NCI-H2081 treated with DMSO at 0.1 percent for 48 hours (cell line): ENCODE results near the gene R3HDM2.
"Not testable (repeated sequence)": the region's sequence is repeated elsewhere in the genome, so short reads cannot be mapped to it uniquely, and the experiment has no call there.

ENCODE experiments used
- DNase-seq: peaks from one replicate; lab custom pipeline; 2025; lab: John Stamatoyannopoulos, UW

The R3HDM2 gene

DNA sequence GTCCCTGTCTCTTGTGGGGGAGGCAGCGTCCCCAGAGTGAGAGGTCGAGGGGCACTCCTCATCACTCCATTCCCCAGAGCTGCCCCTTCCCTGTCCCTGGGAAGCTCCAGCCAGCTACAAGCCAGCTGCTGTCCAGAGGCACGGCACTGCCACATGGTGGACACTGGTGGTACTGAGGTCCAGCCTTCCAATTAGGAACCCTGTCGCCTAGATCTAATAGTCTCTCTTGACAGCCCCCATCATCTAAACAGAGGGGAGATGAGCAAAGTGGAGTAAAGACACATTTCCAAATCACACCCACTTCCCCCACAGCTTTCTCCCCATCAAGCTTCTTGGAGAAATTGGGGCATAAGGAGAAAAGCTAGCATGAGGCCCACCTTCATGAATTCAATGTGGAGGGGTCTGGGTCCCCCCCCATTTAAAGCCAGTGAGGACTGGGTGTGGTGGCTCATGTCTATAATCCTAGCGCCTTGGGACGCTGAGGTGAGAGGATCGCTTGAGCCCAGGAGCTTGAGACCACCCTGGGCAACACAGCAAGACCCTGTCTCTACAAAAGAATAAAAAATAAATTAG lies 22.2 kb upstream of the R3HDM2 start:
- no peak for DNase-seq

GRCh38 chr12:57452181-57452936 lies 21.5 kb upstream of the R3HDM2 start:
- no peak for DNase-seq

DNA sequence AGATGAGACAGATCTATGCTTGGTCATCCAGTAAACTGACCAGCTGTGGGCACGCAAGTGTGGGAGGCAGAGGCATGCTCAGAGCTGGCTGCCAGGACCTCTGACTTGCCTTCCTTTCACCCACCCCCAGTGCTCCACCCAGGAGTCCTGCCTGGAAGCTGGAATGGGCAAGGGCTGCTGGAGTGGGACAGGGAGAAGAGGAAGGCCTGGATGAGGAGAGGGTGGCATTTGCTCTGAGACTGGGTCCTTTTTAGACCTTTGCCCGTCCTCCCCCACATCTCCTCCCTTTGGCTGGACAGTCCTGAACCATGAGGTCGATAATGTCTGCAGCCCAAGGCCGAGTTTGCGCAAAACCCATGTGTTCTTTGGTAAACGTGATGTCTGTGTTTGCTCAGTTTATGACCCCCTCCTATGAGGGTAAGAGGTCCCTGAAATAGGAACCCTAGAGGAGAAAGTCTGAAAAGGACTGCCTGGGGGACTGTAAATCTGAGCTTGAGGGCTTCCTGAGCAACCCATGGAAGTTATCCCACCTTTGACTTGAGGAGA lies 20.5 kb upstream of the R3HDM2 start:
- DNase-seq = no peak

- no peak for DNase-seq
These were observed 19.2 kb upstream of the R3HDM2 start for GRCh38 chr12:57450057-57450456.

GRCh38 chr12:57449375-57449774 lies 18.5 kb upstream of the R3HDM2 start:
- no peak for DNase-seq

DNA sequence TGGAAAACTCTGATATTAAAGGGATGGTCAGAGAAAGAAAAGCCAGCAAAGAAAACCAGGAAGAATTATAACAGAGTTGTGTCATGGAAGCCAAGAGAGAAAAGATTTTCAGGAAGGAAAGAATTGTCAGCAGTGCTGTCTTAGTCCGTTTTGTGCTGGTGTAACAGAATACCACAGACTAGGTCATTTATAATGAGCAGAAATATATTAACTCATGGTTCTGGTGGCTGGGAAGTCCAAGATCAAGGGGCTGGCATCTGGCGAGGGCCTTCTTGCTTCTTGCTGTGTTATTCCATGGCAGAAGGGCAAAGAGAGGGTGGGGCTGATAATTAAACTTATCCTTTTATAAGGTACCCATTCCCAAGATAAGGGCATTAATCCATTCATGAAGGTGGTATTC lies 17.8 kb upstream of the R3HDM2 start:
- no peak for DNase-seq

GRCh38 chr12:57446292-57446960 lies 15.6 kb upstream of the R3HDM2 start:
- DNase-seq = no peak

DNA sequence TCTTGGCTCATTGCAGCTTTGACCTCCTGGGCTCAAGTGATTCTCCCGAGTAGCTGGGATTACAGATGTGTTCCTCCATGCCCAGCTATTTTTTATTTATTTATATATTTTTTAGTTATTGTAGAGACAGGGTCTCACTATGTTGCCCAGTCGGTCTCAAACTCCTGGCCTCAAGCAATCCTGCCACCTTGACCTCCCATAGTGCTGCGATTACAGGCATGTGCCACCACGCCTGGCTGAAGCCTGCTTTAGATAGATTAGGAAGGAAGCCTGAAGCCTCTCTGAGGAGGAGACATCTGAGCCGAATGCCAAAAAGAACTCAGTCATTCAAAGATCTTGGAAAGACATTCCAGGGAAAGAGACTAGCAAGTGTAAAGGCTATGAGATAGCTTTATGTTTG lies 13.9 kb upstream of the R3HDM2 start:
- DNase-seq = no peak

DNA sequence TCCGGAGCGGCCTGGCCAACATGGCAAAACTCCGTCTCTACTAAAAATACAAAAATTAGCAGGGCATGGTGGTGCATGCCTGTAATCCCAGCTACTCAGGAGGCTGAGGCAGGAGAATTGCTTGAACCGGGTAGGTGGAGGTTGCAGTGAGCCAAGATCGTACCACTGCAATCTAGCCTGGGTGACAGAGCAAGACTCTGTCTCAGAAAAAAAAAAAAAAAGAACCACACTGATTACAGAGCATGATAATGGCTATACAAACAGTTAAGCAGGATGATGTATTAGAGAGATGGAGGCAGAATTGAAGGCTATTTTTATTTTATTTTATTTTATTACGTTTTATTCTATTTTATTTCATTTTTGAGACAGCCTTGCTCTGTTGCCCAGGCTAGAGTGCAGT lies 13.5 kb upstream of the R3HDM2 start:
- DNase-seq = not testable (repeated sequence)

GRCh38 chr12:57441846-57442427 lies 11.1 kb upstream of the R3HDM2 start:
- no peak for DNase-seq

- DNase-seq = not testable (repeated sequence)
These were observed 10.6 kb upstream of the R3HDM2 start for GRCh38 chr12:57441393-57441792.

GRCh38 chr12:57439762-57440266 lies 9.0 kb upstream of the R3HDM2 start:
- no peak for DNase-seq

DNA sequence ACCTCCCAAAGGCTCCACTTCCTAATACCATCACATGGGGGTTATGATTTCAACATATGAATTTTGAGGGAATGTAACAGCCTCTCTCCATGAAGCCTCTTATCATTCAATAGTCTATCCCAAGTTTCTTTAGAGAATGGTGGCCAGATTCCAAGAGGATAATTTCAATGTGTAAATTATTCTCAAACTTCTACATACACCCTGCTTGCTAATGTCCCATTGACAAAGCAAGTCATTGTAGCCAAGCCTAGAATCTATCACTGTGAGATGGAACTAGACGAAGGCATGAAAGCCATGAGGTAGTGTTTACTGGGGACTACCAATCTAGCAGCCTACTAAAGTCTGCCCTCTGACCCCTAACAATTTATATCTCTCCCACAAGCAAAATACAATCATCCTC lies 7.6 kb upstream of the R3HDM2 start:
- no peak for DNase-seq

- no peak for DNase-seq
These were observed 4.5 kb upstream of the R3HDM2 start for GRCh38 chr12:57435293-57435692.

DNA sequence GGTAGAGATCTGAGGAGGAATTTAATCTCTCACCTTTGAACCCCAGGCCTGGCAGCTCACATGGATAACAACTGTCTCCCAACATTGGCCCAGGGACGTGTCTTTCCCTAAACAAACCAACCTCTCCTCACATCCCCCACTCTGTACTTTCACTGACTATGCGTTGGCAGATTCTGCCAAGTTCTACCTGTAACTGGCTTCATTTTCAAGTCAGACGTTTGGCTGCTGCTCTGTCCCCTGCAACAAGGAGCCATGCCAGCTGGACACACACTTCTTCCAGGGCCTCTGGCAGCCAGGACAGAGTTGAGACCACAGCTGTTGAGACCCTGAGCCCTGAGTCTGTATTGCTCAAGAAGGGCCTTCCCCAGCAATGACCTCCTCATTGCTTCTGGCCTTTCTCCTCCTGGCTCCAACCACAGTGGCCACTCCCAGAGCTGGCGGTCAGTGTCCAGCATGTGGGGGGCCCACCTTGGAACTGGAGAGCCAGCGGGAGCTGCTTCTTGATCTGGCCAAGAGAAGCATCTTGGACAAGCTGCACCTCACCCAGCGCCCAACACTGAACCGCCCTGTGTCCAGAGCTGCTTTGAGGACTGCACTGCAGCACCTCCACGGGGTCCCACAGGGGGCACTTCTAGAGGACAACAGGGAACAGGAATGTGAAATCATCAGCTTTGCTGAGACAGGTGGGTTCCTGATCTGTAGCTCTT lies 3.8 kb upstream of the R3HDM2 start, which contains the start of gene INHBC:
Gene INHBC (plus strand): TSS at position 268 of the 707 bp plus-strand sequence. CDS start 103 bp downstream, at position 371.
- no peak for DNase-seq

GRCh38 chr12:57433370-57433769 lies 2.5 kb upstream of the R3HDM2 start:
- no peak for DNase-seq

GRCh38 chr12:57431654-57432188 lies 878 bp upstream of the R3HDM2 start:
- no peak for DNase-seq

DNA sequence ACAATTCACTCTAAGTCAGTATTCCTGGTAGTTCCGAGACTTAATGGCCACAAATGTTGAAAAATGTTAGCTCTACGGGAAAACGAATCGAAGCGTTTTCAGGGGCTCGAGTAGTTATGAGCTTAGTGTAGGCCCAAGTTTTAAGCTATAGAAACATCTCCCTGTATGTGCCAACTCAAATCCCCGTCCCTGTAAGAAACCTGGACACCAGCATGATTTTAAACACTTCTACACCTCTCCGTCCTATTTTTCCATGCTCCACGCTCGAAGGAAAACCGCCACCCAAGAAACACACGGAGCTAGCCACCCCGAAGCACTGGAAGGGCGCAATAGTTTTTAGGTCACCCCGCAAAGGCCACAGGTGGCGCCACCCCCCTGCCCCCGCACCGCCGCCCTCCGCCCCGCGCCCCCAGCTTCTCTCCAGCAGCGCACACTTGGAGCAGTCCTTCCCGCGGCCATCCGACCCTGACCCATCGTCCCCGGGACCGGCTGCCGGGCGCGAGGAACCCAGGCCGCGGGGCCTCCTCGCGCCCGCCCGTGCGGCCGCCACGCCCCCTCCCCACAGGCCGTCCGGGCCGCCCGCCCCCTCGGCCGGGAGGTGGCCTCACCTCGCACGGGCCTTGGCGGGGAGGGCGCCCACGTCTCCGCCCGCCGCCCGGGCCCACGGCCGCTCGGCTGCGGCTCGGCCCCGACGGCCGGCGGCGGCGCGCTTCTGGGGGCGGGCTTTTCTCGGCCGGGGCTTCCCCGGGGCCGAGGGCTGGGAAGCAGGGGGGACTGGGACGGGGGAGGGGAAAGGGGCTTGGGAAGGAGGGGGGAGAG lies 522 bp downstream of the R3HDM2 start:
- DNase-seq = no peak

DNA sequence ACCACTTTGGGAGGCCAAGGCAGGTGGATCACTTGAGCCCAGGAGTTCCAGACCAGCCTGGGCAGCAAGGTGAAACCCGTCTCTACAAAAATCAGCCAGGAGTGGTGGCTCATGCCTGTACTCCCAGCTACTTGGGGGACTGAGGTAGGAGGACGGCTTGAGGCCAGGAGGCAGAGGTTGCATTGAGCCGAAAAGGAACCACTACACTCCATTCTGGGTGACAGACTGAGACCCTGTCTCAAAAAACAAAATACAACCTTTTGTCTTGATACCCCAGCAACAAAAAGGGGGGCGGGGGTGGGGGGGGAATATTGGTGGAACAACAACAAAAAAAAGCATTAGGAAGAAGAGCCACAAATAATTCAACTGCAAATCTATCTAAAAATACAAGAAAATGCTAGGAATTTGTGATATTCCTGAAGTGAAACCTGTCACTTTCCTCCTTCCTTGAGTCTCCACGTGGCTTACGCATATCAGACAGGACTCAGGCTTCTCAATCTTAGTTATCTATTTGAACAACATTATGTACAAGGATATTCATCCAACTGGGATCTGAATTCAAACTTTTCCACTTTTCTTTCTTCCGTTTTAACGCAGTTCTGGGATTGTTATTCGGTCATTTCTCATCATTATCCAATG lies 1.3 kb downstream of the R3HDM2 start:
- DNase-seq = no peak

DNA sequence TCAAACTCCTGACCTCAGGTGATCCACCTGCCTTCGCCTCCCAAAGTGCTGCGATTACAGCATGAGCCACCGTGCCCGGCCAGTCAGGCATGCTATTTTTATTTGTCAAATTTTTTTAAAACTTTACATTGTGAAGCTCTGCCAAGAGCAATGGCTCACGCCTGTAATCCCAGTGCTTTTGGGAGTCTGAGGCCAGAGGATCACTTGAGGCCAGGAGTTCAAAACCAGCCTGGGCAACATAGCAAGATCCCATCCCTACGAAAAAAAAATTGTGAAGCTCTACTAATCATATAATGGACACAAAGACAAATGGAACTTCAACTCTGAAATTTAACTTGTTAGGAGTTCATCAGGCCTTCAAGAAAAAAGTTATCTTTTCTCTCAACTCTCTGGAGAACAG lies 1.9 kb downstream of the R3HDM2 start:
- DNase-seq = no peak
